ENCODE data around the gene NCKAP5.

DNA sequence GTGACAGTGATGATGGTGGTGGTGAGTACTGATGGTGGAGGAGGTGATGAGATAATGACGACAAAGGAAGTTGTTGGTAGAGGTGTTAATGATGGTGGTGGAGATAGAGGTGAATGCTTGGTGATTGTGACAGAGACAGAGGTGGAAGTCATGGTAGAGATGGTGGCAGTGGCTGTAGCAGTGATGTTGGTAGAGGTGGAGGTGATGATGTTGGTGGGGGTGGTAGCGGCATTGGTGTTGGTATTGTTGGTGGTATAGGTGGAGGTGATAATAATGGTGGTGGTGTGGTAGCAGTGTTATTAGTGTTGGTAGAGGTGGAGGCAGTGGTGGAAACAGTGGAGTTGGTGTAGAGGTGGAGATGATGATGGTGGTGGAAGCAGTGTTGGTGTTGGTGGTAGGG lies 934.6 kb downstream of the NCKAP5 start:
- TF ChIP-seq, protein P1, sequence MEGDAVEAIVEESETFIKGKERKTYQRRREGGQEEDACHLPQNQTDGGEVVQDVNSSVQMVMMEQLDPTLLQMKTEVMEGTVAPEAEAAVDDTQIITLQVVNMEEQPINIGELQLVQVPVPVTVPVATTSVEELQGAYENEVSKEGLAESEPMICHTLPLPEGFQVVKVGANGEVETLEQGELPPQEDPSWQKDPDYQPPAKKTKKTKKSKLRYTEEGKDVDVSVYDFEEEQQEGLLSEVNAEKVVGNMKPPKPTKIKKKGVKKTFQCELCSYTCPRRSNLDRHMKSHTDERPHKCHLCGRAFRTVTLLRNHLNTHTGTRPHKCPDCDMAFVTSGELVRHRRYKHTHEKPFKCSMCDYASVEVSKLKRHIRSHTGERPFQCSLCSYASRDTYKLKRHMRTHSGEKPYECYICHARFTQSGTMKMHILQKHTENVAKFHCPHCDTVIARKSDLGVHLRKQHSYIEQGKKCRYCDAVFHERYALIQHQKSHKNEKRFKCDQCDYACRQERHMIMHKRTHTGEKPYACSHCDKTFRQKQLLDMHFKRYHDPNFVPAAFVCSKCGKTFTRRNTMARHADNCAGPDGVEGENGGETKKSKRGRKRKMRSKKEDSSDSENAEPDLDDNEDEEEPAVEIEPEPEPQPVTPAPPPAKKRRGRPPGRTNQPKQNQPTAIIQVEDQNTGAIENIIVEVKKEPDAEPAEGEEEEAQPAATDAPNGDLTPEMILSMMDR (IDR thresholded peaks at IDR 0.05) = no peak
- no peak for TF ChIP-seq POLR2A (IDR thresholded peaks at IDR 0.05)
